ENCODE measurements around the gene APBA3.

Gene APBA3

GRCh38 chr19:3748965-3749364 is 12.5 kb downstream of the APBA3 start:
- no peak for DNase-seq (ENCODE audit: low read depth, low spot score)

GRCh38 chr19:3746371-3747056 is 15.0 kb downstream of the APBA3 start:
- no peak for DNase-seq (ENCODE audit: low read depth, low spot score)

- DNase-seq (ENCODE audit: low read depth, low spot score): no peak
These were observed 16.0 kb downstream of the APBA3 start for GRCh38 chr19:3745363-3746045.

GRCh38 chr19:3743486-3743885 is 18.0 kb downstream of the APBA3 start:
- DNase-seq (ENCODE audit: low read depth, low spot score): no peak

- no peak for DNase-seq (ENCODE audit: low read depth, low spot score)
These were observed 21.1 kb downstream of the APBA3 start for GRCh38 chr19:3740431-3740830.

- no peak for DNase-seq (ENCODE audit: low read depth, low spot score)
These were observed 22.8 kb downstream of the APBA3 start for GRCh38 chr19:3738477-3739220.

GRCh38 chr19:3737487-3738205 is 23.8 kb downstream of the APBA3 start:
- DNase-seq (ENCODE audit: low read depth, low spot score): no peak

GRCh38 chr19:3736106-3736724 is 25.3 kb downstream of the APBA3 start:
- DNase-seq (ENCODE audit: low read depth, low spot score): no peak

GRCh38 chr19:3734310-3734600 is 27.2 kb downstream of the APBA3 start:
- DNase-seq (ENCODE audit: low read depth, low spot score): no peak

GRCh38 chr19:3733549-3734309 is 27.8 kb downstream of the APBA3 start:
- DNase-seq (ENCODE audit: low read depth, low spot score): no peak

- DNase-seq (ENCODE audit: low read depth, low spot score): no peak
These were observed 29.4 kb downstream of the APBA3 start for GRCh38 chr19:3732108-3732507.

- no peak for DNase-seq (ENCODE audit: low read depth, low spot score)
These were observed 31.0 kb downstream of the APBA3 start for GRCh38 chr19:3730457-3730958.

GRCh38 chr19:3725640-3726310 is 35.7 kb downstream of the APBA3 start:
- no peak for DNase-seq (ENCODE audit: low read depth, low spot score)

GRCh38 chr19:3725121-3725520 is 36.4 kb downstream of the APBA3 start:
- no peak for DNase-seq (ENCODE audit: low read depth, low spot score)

- no peak for DNase-seq (ENCODE audit: low read depth, low spot score)
These were observed 37.6 kb downstream of the APBA3 start for GRCh38 chr19:3723883-3724282.

GRCh38 chr19:3723110-3723488 is 38.4 kb downstream of the APBA3 start:
- DNase-seq (ENCODE audit: low read depth, low spot score): no peak

- DNase-seq (ENCODE audit: low read depth, low spot score): no peak
These were observed 38.9 kb downstream of the APBA3 start for GRCh38 chr19:3722443-3723109.

GRCh38 chr19:3721887-3722442 is 39.5 kb downstream of the APBA3 start:
- no peak for DNase-seq (ENCODE audit: low read depth, low spot score)

GRCh38 chr19:3721131-3721886 is 40.2 kb downstream of the APBA3 start:
- DNase-seq (ENCODE audit: low read depth, low spot score): peak; percentile 70
